Measurements from ENCODE around the gene GPR85. TPM values are rescaled to one million over a fixed set of nuclear protein-coding genes. Genes with fewer than 3 reads are reported as not detected.

Gene GPR85
- total and polyA plus RNA-seq, 4 donors = 0.32 to 3.4 (median 1.5) TPM

- ATAC-seq (ENCODE audit: low FRiP score) = no peak
- intact Hi-C loops (cut with DNase I) = no loop called here
- H3K27ac ChIP-seq (ENCODE audit: low read depth in 1 of 2, low read length in 2 of 2) = no peak overlapping the region
- H3K27me3 ChIP-seq (ENCODE audit: control insufficient read depth in 1 of 2, insufficient read depth in 2 of 2, low read length in 1 of 2) = no peaks in the 10 kb centered on the region
- DNase-seq = no peak
- WGBS, 2 donors = 50 to 60% methylated on average over 2 of the region's 2 CpGs
- no peak overlapping the region for H3K4me3 ChIP-seq (ENCODE audit: low read length in 2 of 2)
- no peaks in the 10 kb centered on the region for H3K36me3 ChIP-seq (ENCODE audit: control insufficient read depth in 1 of 2, insufficient read depth in 2 of 2, low read length in 1 of 2)
- no peaks in the 10 kb centered on the region for H3K4me1 ChIP-seq (ENCODE audit: control insufficient read depth in 1 of 2, insufficient read depth in 2 of 2, low read length in 2 of 2)
- no peaks in the 10 kb centered on the region for H3K9me3 ChIP-seq (ENCODE audit: control insufficient read depth, low read length)
Observed at GRCh38 chr7:113033959-113034358, 52.7 kb downstream of the GPR85 start.

Other genes starting within 250 kb of the GPR85 start
- gene SMIM30, start 31.7 kb upstream of the GPR85 start, total RNA-seq = 10 to 100 TPM; 31.6 to 33.5 TPM
- gene SMIM30, start 31.7 kb upstream of the GPR85 start, polyA plus RNA-seq = 100 to 1,000 TPM in 1 of 2 donors, 10 to 100 TPM in 1; 52.3 to 102 TPM

Measured in aorta (tissue), 5 donors.